Choroid plexus epithelial cell (primary cell): ENCODE results near the gene DYNC2LI1.

Experiments used
- DNase-seq: peaks from one replicate; pipeline ENCODE4 v3.0.0-alpha.2; 2010; ENCODE audit warnings: low read depth
- H3K4me3 ChIP-seq: 2 replicates; pipeline ENCODE4 v1.5.1; 2011; ENCODE audit warnings: low read depth, mild to moderate bottlenecking, control low read depth, low read length, moderate library complexity
- CTCF ChIP-seq: conservative IDR thresholded peaks from 2 replicates; pipeline ENCODE4 v1.5.1; 2011; ENCODE audit warnings: low read depth, mild to moderate bottlenecking, control low read depth, inconsistent platforms, low read length, moderate library complexity

The DYNC2LI1 gene

GRCh38 chr2:43736637-43737036, 37.2 kb upstream of the DYNC2LI1 start:
- no peak overlapping the region for H3K4me3 ChIP-seq
- TF ChIP-seq CTCF: no peak
- DNase-seq: no peak

GRCh38 chr2:43737097-43737854, 36.6 kb upstream of the DYNC2LI1 start:
- peak; percentile 97 for DNase-seq
- no peak overlapping the region for H3K4me3 ChIP-seq
- TF ChIP-seq CTCF: no peak

- peak; percentile 29 for DNase-seq
- H3K4me3 ChIP-seq: no peak overlapping the region
- no peak for TF ChIP-seq CTCF
These were observed 36.0 kb upstream of the DYNC2LI1 start for GRCh38 chr2:43737855-43738254.

- no peak for DNase-seq
- TF ChIP-seq CTCF: no peak
- no peak overlapping the region for H3K4me3 ChIP-seq
These were observed 35.6 kb upstream of the DYNC2LI1 start for GRCh38 chr2:43738257-43738656.

GRCh38 chr2:43743706-43744105, 30.1 kb upstream of the DYNC2LI1 start:
- no peak for TF ChIP-seq CTCF
- DNase-seq: no peak
- H3K4me3 ChIP-seq: no peak overlapping the region

- no peak overlapping the region for H3K4me3 ChIP-seq
- TF ChIP-seq CTCF: no peak
- DNase-seq: peak; percentile 73
These were observed 28.4 kb upstream of the DYNC2LI1 start for GRCh38 chr2:43745457-43745856.

- no peak for DNase-seq
- H3K4me3 ChIP-seq: no peak overlapping the region
- no peak for TF ChIP-seq CTCF
These were observed 25.5 kb upstream of the DYNC2LI1 start for GRCh38 chr2:43748333-43748732.
